Measurements from ENCODE around the gene RNF224. TPM values are rescaled to one million over a fixed set of nuclear protein-coding genes. Genes with fewer than 3 reads are reported as not detected.
A peak's percentile ranks its signal among the peaks of the same experiment; 100 is the strongest.

The RNF224 gene
- total RNA-seq, 1 experiment from 2014 or later: 0.30 TPM

- Histone ChIP-seq H3K9me2 (ENCODE audit: insufficient read depth) (no peaks in the 10 kb centered on the region), H3K27me3 (ENCODE audit: insufficient read depth, low read length) (no peaks in the 10 kb centered on the region), H3K4me3 (replicated peaks in 1 of 2; ENCODE audit: low read depth in 1 of 2, low read length in 2 of 2) (no peak overlapping the region), H3K36me3 (ENCODE audit: control insufficient read depth in 1 of 2, insufficient read depth in 2 of 2, low read length in 2 of 2) (peaks cover 6 to 13% of the 10 kb centered on the region in 2 experiments; a peak in 3 of 4 replicates), H3K79me2 (ENCODE audit: insufficient read depth, low read length) (peaks cover 21% of the 10 kb centered on the region), H3K4me1 (ENCODE audit: control insufficient read depth in 1 of 2, insufficient read depth in 2 of 2, low read length in 2 of 2) (peaks cover 21 to 42% of the 10 kb centered on the region in 2 experiments), H3K9ac (ENCODE audit: low read length) (no peak overlapping the region), H3K27ac (ENCODE audit: low read depth, low read length) (peak overlapping the region; percentile 91; the same call in 1 of the 2 replicates), H2AFZ (ENCODE audit: low read depth, low read length, poor library complexity, severe bottlenecking) (no peak overlapping the region), H3K9me3 (ENCODE audit: control insufficient read depth in 1 of 2, insufficient read depth in 1 of 2, low read depth in 1 of 2, low read length in 2 of 2) (no peaks in the 10 kb centered on the region), H3K4me2 (ENCODE audit: low read length) (0 out of 2 replicates have a peak overlapping the region, but pooled peaks have one; percentile 9), H4K20me1 (ENCODE audit: insufficient read depth) (no peaks in the 10 kb centered on the region)
- ChIA-PET RAD21 (ENCODE audit: low non-redundant PET in 1 of 2, low total read pairs in 2 of 2, uncharacterized antibody in 2 of 2, unreplicated experiment in 2 of 2) (no interaction called here), POLR2A (interaction anchor here (0.9 to 5.9 kb wide), 2 partner anchors 11 to 12 kb away, joined by 3 to 39 read pairs; partner anchors contain the start of gene TUBB4B), CTCF (interaction anchor here (1.0 kb wide), 1 partner anchor 16 kb away, joined by 3 read pairs; no protein-coding TSS in a partner anchor)
- ATAC-seq (peak; percentile 41), DNase-seq (ENCODE audit: low read depth, low spot score) (no peak)
- BruUV-seq (replicated peaks): no TSS peak
- intact Hi-C loops (cut with micrococcal nuclease): no loop called here
- no peak for TF ChIP-seq YY1 (IDR thresholded peaks at IDR 0.05; ENCODE audit: extremely low read depth, insufficient replicate concordance, low read depth, low read length)
- no peak for TF ChIP-seq FOSL1 (IDR thresholded peaks at IDR 0.05; ENCODE audit: low read depth)
- TF ChIP-seq SP1 (IDR thresholded peaks at IDR 0.05; ENCODE audit: low read depth): no peak
- no peak for TF ChIP-seq CTCF (IDR thresholded peaks at IDR 0.05 in 2 of 3, conservative IDR thresholded peaks at IDR 0.05 in 1 of 3; ENCODE audit: borderline replicate concordance in 1 of 3, insufficient read depth in 1 of 3, low read depth in 2 of 3, low read length in 2 of 3)
- TF ChIP-seq POLR2A (IDR thresholded peaks at IDR 0.05; ENCODE audit: borderline replicate concordance, extremely low read depth, insufficient read depth, insufficient read length): no peak
- TF ChIP-seq ATF3 (IDR thresholded peaks at IDR 0.05): no peak
- TF ChIP-seq EGR1 (IDR thresholded peaks at IDR 0.05; ENCODE audit: low read depth): no peak
- no peak for TF ChIP-seq JUND (IDR thresholded peaks at IDR 0.05)
- no peak for TF ChIP-seq SRF (IDR thresholded peaks at IDR 0.05; ENCODE audit: low read depth)
- TF ChIP-seq CEBPB (IDR thresholded peaks at IDR 0.05; ENCODE audit: low read depth): no peak
- no peak for TF ChIP-seq MAX (IDR thresholded peaks at IDR 0.05)
- TF ChIP-seq ELF1 (IDR thresholded peaks at IDR 0.05; ENCODE audit: borderline replicate concordance, low read depth): no peak
- TF ChIP-seq ZNF274 (IDR thresholded peaks at IDR 0.05; ENCODE audit: low read depth, low read length): no peak
- no peak for TF ChIP-seq POLR2AphosphoS5 (IDR thresholded peaks at IDR 0.05; ENCODE audit: low read depth, low read length)
- no peak for TF ChIP-seq ZFX (IDR thresholded peaks at IDR 0.05)
- TF ChIP-seq ZBTB33 (IDR thresholded peaks at IDR 0.05; ENCODE audit: extremely low read depth, insufficient replicate concordance, low read length): no peak
- no peak for TF ChIP-seq CBX3 (IDR thresholded peaks at IDR 0.05; ENCODE audit: low read depth)
- no peak for TF ChIP-seq TCF7L2 (IDR thresholded peaks at IDR 0.05; ENCODE audit: borderline replicate concordance, extremely low read depth, insufficient read depth, insufficient read length)
Observed at GRCh38 chr9:137252555-137253506, 25.5 kb downstream of the RNF224 start.

Measured in HCT116 (cell line).